Tibial nerve (tissue), 4 donors: ENCODE results near the gene TTC28.

Experiments used
- EP300 ChIP-seq, 2 donors: sonication (generic); formaldehyde crosslinking; IDR thresholded peaks; one replicate each; pipeline ENCODE4 v1.6.1; 2017; ENCODE audit warnings: antibody characterized with exemption in 2 of 2, mild to moderate bottlenecking in 1 of 2
- POLR2A ChIP-seq, 2 donors: fragments of 450-650 bp; IDR thresholded peaks; one replicate each; pipeline ENCODE4 v1.6.1; 2017; ENCODE audit warnings: antibody characterized with exemption in 2 of 2, mild to moderate bottlenecking in 2 of 2, moderate library complexity in 2 of 2
- TF ChIP-seq, protein P1 (sequence below), 5 experiments: fragments of 200-600 bp in 3 of 5; fragments of 450-650 bp in 2 of 5; sonication (generic) in 3 of 5; IDR thresholded peaks; one replicate each; pipeline ENCODE4 v1.5.1; 2016 to 2019; ENCODE audit warnings: antibody characterized with exemption in 5 of 5, mild to moderate bottlenecking in 3 of 5, moderate library complexity in 2 of 5

DNA sequence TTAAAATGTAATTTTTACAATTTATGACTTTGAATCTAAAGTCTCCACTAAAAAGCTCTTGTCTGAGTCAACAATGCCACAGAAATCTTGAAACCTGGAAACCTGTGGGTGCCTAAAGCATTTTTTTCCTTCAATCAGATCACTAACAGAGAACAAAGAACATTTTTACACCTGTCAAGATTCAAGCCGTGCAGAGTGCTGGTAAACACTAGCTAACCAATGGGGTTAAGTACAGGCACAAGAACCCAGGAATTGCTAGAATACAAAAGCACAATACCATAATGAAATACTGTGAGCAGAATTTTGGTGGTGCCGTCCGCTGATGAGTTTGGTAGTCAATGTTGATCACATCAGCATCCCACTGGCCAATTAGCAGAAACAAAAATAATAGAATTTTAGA is 380.3 kb downstream of the TTC28 start:
- TF ChIP-seq EP300 (IDR thresholded peaks at IDR 0.05) (no peak), POLR2A (IDR thresholded peaks at IDR 0.05) (no peak)
- TF ChIP-seq, protein P1, sequence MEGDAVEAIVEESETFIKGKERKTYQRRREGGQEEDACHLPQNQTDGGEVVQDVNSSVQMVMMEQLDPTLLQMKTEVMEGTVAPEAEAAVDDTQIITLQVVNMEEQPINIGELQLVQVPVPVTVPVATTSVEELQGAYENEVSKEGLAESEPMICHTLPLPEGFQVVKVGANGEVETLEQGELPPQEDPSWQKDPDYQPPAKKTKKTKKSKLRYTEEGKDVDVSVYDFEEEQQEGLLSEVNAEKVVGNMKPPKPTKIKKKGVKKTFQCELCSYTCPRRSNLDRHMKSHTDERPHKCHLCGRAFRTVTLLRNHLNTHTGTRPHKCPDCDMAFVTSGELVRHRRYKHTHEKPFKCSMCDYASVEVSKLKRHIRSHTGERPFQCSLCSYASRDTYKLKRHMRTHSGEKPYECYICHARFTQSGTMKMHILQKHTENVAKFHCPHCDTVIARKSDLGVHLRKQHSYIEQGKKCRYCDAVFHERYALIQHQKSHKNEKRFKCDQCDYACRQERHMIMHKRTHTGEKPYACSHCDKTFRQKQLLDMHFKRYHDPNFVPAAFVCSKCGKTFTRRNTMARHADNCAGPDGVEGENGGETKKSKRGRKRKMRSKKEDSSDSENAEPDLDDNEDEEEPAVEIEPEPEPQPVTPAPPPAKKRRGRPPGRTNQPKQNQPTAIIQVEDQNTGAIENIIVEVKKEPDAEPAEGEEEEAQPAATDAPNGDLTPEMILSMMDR (IDR thresholded peaks at IDR 0.05), result no peak
